Activated T-cell treated with anti-CD3 and anti-CD28 coated beads for 1 hour (primary cell): ENCODE results near the gene PRKCG.
"Not testable (repeated sequence)": the region's sequence is repeated elsewhere in the genome, so short reads cannot be mapped to it uniquely, and the experiment has no call there.

ENCODE experiments used
- DNase-seq: peaks from one replicate; pipeline ENCODE4 v3.0.0-alpha.2; 2020; ENCODE audit warnings: low read depth

The PRKCG gene

DNA sequence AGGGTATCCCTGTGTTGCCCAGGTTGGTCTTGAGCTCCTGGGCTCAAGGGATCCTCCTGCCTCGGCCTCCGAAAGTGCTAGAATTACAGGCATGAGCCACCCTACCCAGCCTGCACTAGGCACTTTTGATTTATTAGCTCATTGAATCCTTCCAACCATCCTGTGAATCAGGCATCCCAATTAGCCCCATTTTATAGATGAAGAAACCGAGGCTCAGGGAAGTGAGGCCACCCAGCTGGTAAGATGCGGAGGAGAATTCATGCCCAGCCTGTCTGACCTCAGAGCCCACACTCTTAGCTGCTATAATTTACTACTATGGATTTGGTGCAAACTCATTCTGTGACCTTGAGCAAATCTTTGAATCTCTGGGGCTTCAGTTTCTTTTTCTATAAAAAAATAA, 62.9 kb downstream of the PRKCG start:
- no peak for DNase-seq

DNA sequence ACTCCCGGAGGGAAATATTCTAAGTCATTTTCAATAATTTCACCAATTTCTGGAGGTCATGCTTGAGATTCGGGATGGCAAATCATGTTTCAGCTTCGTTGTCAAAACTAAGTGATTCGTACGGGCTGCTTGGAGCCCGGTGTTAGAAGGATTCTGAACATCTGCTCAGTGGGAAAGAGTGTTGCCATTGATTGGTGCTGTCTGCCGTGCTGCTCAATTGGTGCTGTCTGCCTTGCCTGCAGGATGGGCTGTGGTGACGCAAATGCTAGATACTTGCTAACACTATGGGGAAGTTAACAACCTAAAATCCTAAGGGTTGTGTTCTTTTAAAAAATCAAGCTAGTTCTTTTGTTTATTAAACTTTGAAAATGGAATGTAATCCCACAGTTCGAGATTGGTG, 63.4 kb downstream of the PRKCG start:
- no peak for DNase-seq

DNA sequence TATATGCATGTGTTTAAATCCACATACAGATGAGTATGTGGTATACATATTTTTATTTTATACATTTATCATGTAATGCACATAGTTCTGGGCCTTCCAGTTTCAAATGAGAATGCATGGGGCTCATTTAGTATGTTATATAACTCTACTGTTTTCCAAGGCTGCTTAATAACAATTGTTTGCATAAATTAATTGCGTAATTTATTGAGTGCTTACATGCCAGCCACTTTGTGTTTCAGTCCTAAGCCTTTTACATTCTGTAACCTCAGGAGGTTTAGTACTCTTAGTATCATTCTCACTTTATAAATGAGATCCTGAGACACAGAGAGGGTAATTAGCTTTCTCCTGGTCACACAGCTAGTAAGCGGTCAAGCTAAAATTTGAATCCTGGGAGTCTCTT, 64.0 kb downstream of the PRKCG start:
- DNase-seq: no peak

DNA sequence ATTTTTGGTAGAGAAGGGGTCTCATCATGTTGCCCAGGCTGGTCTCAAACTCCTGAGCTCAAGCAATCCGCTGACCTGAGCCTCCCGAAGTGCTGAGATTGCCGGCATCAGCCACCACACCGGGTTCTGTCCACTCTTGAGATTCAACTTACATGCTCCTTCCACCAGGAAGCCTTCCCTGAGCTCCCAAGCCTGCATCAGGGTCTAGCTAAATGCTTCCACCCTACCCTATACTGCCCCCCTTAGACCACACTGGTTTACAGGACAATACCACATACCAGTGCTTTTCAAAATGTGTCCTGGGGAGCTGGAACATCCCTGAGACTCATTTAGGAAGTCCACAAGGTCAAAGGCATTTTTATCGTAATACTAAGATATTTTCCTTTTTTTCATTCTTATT, 65.6 kb downstream of the PRKCG start:
- no peak for DNase-seq

DNA sequence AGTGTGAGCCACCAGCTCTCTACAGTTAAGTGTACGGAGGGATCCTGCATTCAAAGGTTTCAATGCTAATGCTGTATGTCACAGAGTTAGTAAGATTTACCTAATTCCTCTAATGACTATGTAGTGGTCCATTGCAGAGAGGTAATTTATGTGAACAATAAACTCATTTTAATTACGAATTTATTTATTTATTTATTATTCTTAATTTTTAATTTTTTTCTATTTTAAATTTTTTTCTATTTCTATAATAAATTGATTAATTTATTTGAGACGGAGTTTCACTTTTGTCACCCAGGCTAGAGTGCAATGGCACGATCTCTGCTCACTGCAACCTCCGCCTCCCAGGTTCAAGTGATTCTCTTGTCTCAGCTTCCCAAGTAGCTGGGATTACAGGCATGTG, 66.6 kb downstream of the PRKCG start:
- DNase-seq: not testable (repeated sequence)

DNA sequence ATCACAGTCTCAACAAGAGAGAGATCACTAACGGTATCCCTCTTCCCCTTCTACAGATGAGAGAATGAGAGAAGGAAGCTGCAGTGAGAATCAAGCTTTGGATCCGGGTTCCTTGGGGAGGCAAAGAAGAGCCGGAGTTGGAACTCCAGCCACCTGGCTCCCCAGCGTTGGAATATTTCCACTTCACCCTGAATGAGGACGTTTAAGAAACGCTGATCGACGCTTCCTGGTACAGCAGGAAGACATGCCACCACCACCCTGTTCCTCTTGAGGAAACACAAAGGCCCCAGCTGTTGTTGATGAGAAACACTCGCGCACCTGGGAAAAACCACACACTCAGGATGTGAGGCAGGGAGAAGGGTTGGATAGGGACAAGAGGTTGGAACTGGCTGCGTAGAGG, 69.4 kb downstream of the PRKCG start:
- no peak for DNase-seq

DNA sequence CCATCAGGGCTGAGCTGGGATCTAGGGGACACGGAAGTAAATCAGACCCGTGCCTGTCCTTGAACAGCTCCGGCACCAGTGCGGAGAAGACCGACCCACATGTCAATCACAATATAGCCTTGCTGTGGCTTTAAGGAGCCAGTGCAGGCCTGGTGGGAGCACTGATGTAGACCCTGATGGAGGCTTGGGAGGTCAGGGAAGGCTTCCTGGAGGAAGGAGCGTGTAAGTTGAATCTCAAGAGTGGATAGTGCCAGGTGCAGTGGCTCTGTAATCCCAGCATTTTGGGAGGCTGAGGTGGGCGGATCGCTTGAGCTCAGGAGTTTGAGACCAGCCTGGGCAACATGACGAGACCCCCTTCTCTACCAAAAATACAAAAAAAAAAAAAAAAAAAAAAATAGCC, 70.0 kb downstream of the PRKCG start:
- no peak for DNase-seq

DNA sequence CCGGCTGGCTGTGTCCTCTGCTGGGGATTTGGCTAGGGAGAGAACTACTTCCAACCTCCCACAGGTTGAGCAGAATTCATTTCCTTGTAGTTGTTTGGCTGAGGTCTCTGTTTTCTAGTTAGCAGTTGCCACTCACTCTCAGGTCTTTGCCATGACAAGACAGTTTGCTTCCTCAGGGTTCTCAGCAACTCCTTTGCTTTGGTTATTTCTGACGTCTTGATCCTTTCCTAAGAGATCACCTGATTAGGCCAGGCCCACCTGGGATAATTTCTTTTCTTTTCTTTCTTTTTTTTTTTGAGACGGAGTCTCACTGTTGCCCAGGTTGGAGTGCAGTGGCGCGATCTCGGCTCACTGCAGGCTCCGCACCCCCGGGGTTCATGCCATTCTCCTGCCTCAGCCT, 71.4 kb downstream of the PRKCG start:
- no peak for DNase-seq
